GM12801 (cell line): Measurements from ENCODE around the gene SH2B2.

Experiments
- CTCF ChIP-seq: IDR thresholded peaks from one replicate; pipeline ENCODE4 v1.5.1; 2011; ENCODE audit warnings: control low read depth; ENCODE audit not compliant: insufficient read length; ENCODE audit errors: extremely low read depth

SH2B2 gene

DNA sequence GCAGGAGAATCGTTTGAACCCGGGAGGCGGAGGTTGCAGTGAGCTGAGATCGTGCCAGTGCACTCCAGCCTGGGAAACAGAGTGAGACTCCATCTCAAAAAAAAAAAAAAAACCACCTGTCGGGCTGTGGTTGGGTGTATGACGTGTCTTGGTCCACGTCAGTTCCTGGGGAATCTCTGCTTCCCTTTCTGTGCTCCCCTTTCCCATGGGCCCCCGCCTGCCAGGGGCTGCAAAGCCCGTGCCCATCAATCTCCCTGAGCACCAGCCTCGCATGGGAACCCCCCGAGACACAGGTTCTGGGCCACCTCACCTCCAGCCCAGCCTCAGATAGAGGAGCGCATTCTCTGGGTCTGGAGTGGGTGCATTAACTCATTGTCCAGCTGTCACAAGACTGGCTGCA lies 2.3 kb upstream of the SH2B2 start:
- no peak for TF ChIP-seq CTCF

DNA sequence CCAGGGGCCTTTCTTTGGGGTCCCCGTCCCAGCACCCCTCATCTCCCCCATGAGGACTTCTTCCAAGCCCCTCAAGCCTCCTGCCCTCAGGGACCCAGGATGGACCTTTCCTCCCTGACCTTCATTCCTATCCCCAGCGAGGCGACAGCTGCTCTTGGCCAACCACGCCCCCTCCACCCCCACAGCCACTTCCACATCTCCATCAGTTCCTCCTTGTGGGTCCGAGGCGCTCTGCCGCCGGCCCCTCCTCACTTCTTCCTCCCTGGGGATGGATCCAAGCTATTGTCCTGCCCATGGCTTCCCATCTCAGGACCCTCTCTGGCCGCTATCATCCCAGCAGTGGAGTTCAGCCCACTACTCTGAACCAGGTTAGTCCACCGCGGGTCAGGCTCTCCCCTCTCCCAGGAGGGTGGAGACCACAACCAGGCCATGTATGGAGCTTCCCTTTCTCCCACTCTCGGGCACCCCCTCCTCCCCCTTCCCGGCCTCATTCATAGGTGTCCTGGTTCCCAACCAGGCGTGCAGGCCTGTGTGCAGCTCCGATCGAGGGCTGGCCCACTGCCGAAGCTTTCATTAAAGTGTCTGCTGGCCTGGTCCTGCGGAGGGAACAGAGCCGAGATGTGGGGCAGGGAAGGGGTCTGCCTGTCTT lies 1.7 kb upstream of the SH2B2 start:
- no peak for TF ChIP-seq CTCF

- no peak for TF ChIP-seq CTCF
Observed at GRCh38 chr7:102285540-102286236, 980 bp upstream of the SH2B2 start.

DNA sequence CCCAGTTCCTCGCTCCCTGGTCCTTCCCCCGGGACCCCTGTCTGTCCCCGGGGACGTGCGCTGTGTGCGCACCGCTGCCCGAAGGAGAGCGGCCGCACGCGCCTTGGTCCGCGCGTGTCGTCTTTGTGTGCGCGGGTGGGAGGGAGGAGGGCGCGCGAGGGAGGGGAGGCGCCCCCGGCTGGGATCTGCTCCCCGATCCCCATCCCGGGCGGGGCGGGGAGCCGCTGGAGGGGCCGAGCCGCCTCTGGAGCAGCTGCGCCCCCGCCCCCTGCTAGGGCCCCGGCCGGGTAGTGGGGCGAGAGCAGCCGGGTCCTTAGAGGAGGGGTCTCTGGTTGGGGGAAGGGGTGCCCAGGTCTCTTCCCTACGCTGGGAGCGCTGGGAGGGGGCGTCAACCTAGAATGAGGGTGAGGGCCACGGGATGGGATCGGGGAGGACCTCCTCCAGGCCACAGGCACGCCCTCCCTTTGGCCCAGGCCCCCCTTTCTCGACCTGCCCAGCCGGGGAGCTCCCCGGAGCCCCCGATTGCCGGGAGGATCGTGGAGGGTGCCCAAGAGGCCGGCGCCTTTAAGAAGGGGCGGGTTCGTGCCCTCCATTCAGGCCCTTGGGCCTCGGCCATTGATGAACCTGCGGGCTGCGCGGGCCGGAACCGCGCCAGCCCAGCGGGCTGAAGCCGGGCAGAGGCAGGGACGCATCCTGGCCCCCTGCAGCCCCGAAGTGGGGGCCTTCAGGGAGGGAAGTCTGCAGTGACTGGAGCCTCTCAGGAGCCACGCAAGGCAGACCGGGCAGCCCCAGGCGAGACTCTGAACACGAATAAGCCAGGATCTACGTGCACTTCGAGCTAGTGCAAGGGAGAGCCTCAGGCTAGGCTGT lies 678 bp downstream of the SH2B2 start:
- no peak for TF ChIP-seq CTCF

DNA sequence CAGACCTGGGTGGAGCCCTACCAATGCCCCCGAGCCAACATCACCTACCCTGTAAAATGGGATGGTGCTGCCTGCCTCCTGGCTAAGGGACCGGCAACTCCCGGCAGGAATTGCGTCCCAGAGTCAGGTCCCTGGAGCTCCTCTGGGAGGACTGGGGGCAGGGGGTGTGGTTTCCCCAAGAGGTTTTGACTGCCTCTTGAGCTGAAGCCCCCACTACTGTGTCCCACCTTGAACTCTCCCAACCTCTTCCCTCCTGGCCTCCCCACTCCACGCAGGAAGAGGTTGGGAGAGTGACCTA lies 1.3 kb downstream of the SH2B2 start:
- TF ChIP-seq CTCF: no peak

- TF ChIP-seq CTCF: no peak
Observed at GRCh38 chr7:102288285-102288930, 1.7 kb downstream of the SH2B2 start.

DNA sequence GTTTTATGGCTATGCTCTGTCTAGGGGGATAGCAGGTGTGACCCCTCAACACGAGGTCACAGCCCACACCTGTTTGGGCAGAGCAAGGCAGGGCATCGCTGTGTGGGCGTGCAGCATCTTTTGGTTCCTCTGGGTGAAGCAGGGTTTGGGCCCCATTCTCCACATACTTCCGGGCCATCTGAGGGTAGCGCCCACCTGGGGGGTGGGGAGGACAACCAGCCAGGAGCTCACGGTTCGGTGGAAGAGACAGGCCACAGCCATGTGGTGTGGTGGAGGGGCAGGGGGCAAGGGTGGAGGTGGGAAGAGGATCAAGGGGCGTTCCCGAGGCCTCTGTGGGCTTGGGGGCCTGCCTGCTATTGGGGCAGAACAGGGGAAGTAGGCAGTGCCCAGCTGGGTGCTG lies 2.4 kb downstream of the SH2B2 start:
- TF ChIP-seq CTCF: no peak
